SK-N-SH (cell line): ENCODE measurements around the gene RAB7A.
"Not testable (repeated sequence)": the region's sequence is repeated elsewhere in the genome, so short reads cannot be mapped to it uniquely, and the experiment has no call there.

Experiments used
- CTCF ChIP-seq: fragments of 200-600 bp; sonication (generic); IDR thresholded peaks from 2 replicates; pipeline ENCODE4 v1.6.1; 2017; ENCODE audit warnings: antibody characterized with exemption, mild to moderate bottlenecking, moderate library complexity
- EP300 ChIP-seq, 2 experiments: IDR thresholded peaks; 2 replicates each; pipeline versions ENCODE4 v1.4.0 to v1.6.1; 2012; ENCODE audit warnings: borderline replicate concordance in 1 of 2, low read depth in 1 of 2, low read length in 1 of 2
- EZH2phosphoT487 ChIP-seq: fragments of 200-600 bp; sonication (generic); IDR thresholded peaks from 2 replicates; pipeline ENCODE4 v1.6.1; 2017; ENCODE audit warnings: low read depth, mixed run types, mild to moderate bottlenecking, antibody characterized with exemption, moderate library complexity, borderline replicate concordance
- FOSL2 ChIP-seq: IDR thresholded peaks from 2 replicates; pipeline ENCODE4 v1.4.0; 2012; ENCODE audit warnings: low read depth, mild to moderate bottlenecking, moderate library complexity, borderline replicate concordance
- MXI1 ChIP-seq: IDR thresholded peaks from 2 replicates; pipeline ENCODE4 v1.6.1; 2012; ENCODE audit warnings: mild to moderate bottlenecking, low read depth, low read length, improper control_type of control experiment
- NRF1 ChIP-seq: IDR thresholded peaks from 2 replicates; pipeline ENCODE4 v1.6.1; 2012; ENCODE audit warnings: low read depth, mild to moderate bottlenecking, low read length
- PBX3 ChIP-seq: IDR thresholded peaks from 2 replicates; pipeline ENCODE4; 2012
- POLR2AphosphoS5 ChIP-seq: IDR thresholded peaks from 2 replicates; pipeline ENCODE4 v1.6.1; 2012; ENCODE audit warnings: low read depth, low read length
- RAD21 ChIP-seq: IDR thresholded peaks from 2 replicates; pipeline ENCODE4 v1.6.1; 2012; ENCODE audit warnings: mild to moderate bottlenecking, low read length
- SIN3A ChIP-seq: IDR thresholded peaks from 2 replicates; pipeline ENCODE4 v1.6.1; 2012; ENCODE audit warnings: low read depth, mild to moderate bottlenecking, low read length, moderate library complexity, borderline replicate concordance
- YY1 ChIP-seq: IDR thresholded peaks from 2 replicates; pipeline ENCODE4 v1.4.0; 2012; ENCODE audit warnings: low read depth, mild to moderate bottlenecking

GRCh38 chr3:128718892-128719291 lies 7.1 kb upstream of the RAB7A start:
- not testable (repeated sequence) for TF ChIP-seq CTCF; MXI1; EZH2phosphoT487; YY1; SIN3A; FOSL2; PBX3; EP300 (IDR thresholded peaks at IDR 0.05; ENCODE audit: borderline replicate concordance in 1 of 2, low read depth in 1 of 2, low read length in 1 of 2); POLR2AphosphoS5; NRF1; RAD21
